WTC11 (cell line): Measurements from ENCODE around the gene CLEC16A. TPM values are rescaled to one million over a fixed set of nuclear protein-coding genes. Genes with fewer than 3 reads are reported as not detected.

Experiments
- ATAC-seq: fragments of 200-7000 bp; cut with Tn5 transposase; 2 replicates; pipeline ENCODE4 v1.10.0; 2021; ENCODE audit warnings: mild to moderate bottlenecking, moderate library complexity
- CTCF ChIA-PET: fragments of 300-600 bp; sonication (Branson Sonifier 250); formaldehyde crosslinking; loops from one replicate; lab custom pipeline; 2021; ENCODE audit warnings: antibody characterized with exemption; lab: Charles Lee
- POLR2A ChIA-PET: fragments of 350-600 bp; sonication (Branson Sonifier 250); formaldehyde crosslinking; loops from one replicate; lab custom pipeline; 2021; ENCODE audit warnings: antibody characterized with exemption; lab: Charles Lee
- DNase-seq: peaks from one replicate; pipeline ENCODE4 v3.0.0; 2021; ENCODE audit warnings: low spot score
- H3K27ac Mint-ChIP-seq: 2 replicates; pipeline ENCODE4 v1.8.0; 2021; ENCODE audit warnings: mixed read lengths
- H3K27me3 Mint-ChIP-seq: 2 replicates; pipeline ENCODE4 v1.8.0; 2021; ENCODE audit warnings: low read depth, mild to moderate bottlenecking, moderate library complexity, mixed read lengths
- H3K36me3 Mint-ChIP-seq: 2 replicates; pipeline ENCODE4 v1.8.0; 2021; ENCODE audit warnings: mixed read lengths
- H3K4me1 Mint-ChIP-seq: 2 replicates; pipeline ENCODE4 v1.8.0; 2022; ENCODE audit warnings: mixed read lengths
- H3K4me3 Mint-ChIP-seq: 2 replicates; pipeline ENCODE4 v1.8.0; 2021; ENCODE audit warnings: mild to moderate bottlenecking, moderate library complexity, mixed read lengths
- H3K9me3 Mint-ChIP-seq: 2 replicates; pipeline ENCODE4 v1.8.0; 2021; ENCODE audit warnings: mixed read lengths
- ARID4B ChIP-seq: sonication (generic); formaldehyde crosslinking; IDR thresholded peaks from 2 replicates; pipeline ENCODE4 v1.8.0; 2023; ENCODE audit warnings: missing genetic modification reagents, mild to moderate bottlenecking, borderline replicate concordance
- ATF3 ChIP-seq: sonication (generic); formaldehyde crosslinking; conservative IDR thresholded peaks from 2 replicates; pipeline ENCODE4 v1.8.1; 2022; ENCODE audit warnings: mild to moderate bottlenecking, missing genetic modification reagents
- CBFB ChIP-seq: sonication (generic); formaldehyde crosslinking; IDR thresholded peaks from 2 replicates; pipeline ENCODE4 v1.8.1; 2022; ENCODE audit warnings: mild to moderate bottlenecking, low read depth, missing genetic modification reagents
- E2F1 ChIP-seq: sonication (generic); formaldehyde crosslinking; IDR thresholded peaks from 2 replicates; pipeline ENCODE4 v1.8.0; 2022; ENCODE audit warnings: mild to moderate bottlenecking, missing genetic modification reagents
- ESRRA ChIP-seq: sonication (generic); formaldehyde crosslinking; IDR thresholded peaks from 2 replicates; pipeline ENCODE4 v1.8.1; 2022; ENCODE audit warnings: mild to moderate bottlenecking, missing genetic modification reagents, borderline replicate concordance
- FOXK1 ChIP-seq: sonication (generic); formaldehyde crosslinking; IDR thresholded peaks from 2 replicates; pipeline ENCODE4 v1.8.0; 2022; ENCODE audit warnings: mild to moderate bottlenecking, moderate library complexity, missing genetic modification reagents
- KAT7 ChIP-seq: sonication (generic); formaldehyde crosslinking; IDR thresholded peaks from 2 replicates; pipeline ENCODE4 v1.8.1; 2023; ENCODE audit warnings: missing genetic modification reagents, mild to moderate bottlenecking, borderline replicate concordance
- MAX ChIP-seq: sonication (generic); formaldehyde crosslinking; IDR thresholded peaks from 2 replicates; pipeline ENCODE4 v1.8.0; 2022; ENCODE audit warnings: mild to moderate bottlenecking, missing genetic modification reagents
- MYBL2 ChIP-seq: sonication (generic); formaldehyde crosslinking; IDR thresholded peaks from 2 replicates; pipeline ENCODE4 v1.8.1; 2023; ENCODE audit warnings: mild to moderate bottlenecking, moderate library complexity, missing genetic modification reagents
- NFATC4 ChIP-seq: fragments of 250-450 bp; sonication (Bioruptor Pico); IDR thresholded peaks from 2 replicates; pipeline ENCODE4 v1.9.0; 2021; ENCODE audit warnings: mild to moderate bottlenecking
- NR1H2 ChIP-seq: sonication (generic); formaldehyde crosslinking; IDR thresholded peaks from 2 replicates; pipeline ENCODE4 v1.9.0; 2021; ENCODE audit warnings: mild to moderate bottlenecking, moderate library complexity, missing genetic modification reagents
- OVOL2 ChIP-seq: fragments of 250-450 bp; sonication (Bioruptor Pico); IDR thresholded peaks from 2 replicates; pipeline ENCODE4 v1.9.0; 2021; ENCODE audit warnings: mild to moderate bottlenecking, borderline replicate concordance
- PRRX2 ChIP-seq: fragments of 250-450 bp; sonication (Bioruptor Pico); IDR thresholded peaks from 2 replicates; pipeline ENCODE4 v1.8.0; 2021; ENCODE audit warnings: mild to moderate bottlenecking
- SOX15 ChIP-seq: fragments of 250-450 bp; sonication (Bioruptor Pico); IDR thresholded peaks from 2 replicates; pipeline ENCODE4 v1.9.0; 2021; ENCODE audit warnings: mild to moderate bottlenecking
- TCF7 ChIP-seq: sonication (generic); formaldehyde crosslinking; IDR thresholded peaks from 2 replicates; pipeline ENCODE4 v1.8.0; 2022; ENCODE audit warnings: mild to moderate bottlenecking, low read depth, missing genetic modification reagents, moderate library complexity
- TEAD4 ChIP-seq: sonication (generic); formaldehyde crosslinking; IDR thresholded peaks from 2 replicates; pipeline ENCODE4 v1.8.0; 2022; ENCODE audit warnings: mild to moderate bottlenecking, missing genetic modification reagents
- ZNF263 ChIP-seq: sonication (generic); formaldehyde crosslinking; IDR thresholded peaks from 2 replicates; pipeline ENCODE4 v1.8.1; 2022; ENCODE audit warnings: low read depth, mild to moderate bottlenecking, moderate library complexity, missing genetic modification reagents
- ZNF281 ChIP-seq: sonication (generic); formaldehyde crosslinking; IDR thresholded peaks from 2 replicates; pipeline ENCODE4 v1.8.0; 2023; ENCODE audit warnings: mild to moderate bottlenecking, missing genetic modification reagents
- ZNF532 ChIP-seq: fragments of 250-450 bp; sonication (Bioruptor Pico); IDR thresholded peaks from 2 replicates; pipeline ENCODE4 v1.9.0; 2021; ENCODE audit warnings: mild to moderate bottlenecking, borderline replicate concordance
- ZNF671 ChIP-seq: fragments of 250-450 bp; sonication (Bioruptor Pico); IDR thresholded peaks from 2 replicates; pipeline ENCODE4 v1.8.0; 2021; ENCODE audit warnings: mild to moderate bottlenecking
- total RNA-seq: library from RNA; stranded (reverse); gene quantifications from 3 replicates; pipeline ENCODE4 v1.2.3, GENCODE V29; 2021

CLEC16A gene
- total RNA-seq, 1 experiment from 2014 or later, result 14.4 TPM

GRCh38 chr16:11159282-11159681 is 214.9 kb downstream of the CLEC16A start:
- H3K4me1 Mint-ChIP-seq, result peaks cover 6% of the 10 kb centered on the region; the same call in 1 of the 2 replicates

More at GRCh38 chr16:11159282-11159681, 214.9 kb downstream of the CLEC16A start:
- ATAC-seq (no peak), DNase-seq (no peak)
- no peak overlapping the region for H3K27ac Mint-ChIP-seq
- no peak overlapping the region for H3K4me3 Mint-ChIP-seq
- H3K9me3 Mint-ChIP-seq, result no peaks in the 10 kb centered on the region
- CTCF ChIA-PET, result interaction anchor here (1.6 kb wide), 1 partner anchor 205 kb away, joined by 4 read pairs; no protein-coding TSS in a partner anchor
- no peaks in the 10 kb centered on the region for H3K36me3 Mint-ChIP-seq
- no peaks in the 10 kb centered on the region; the same call in 1 of the 2 replicates for H3K27me3 Mint-ChIP-seq
- POLR2A ChIA-PET, result no interaction called here
- TF ChIP-seq E2F1 (CRISPR knock-in tag) (no peak), NFATC4 (CRISPR knock-in tag) (no peak), ZNF671 (CRISPR knock-in tag) (no peak), ATF3 (no peak), PRRX2 (CRISPR knock-in tag) (no peak), ZNF263 (no peak), ZNF281 (CRISPR knock-in tag) (no peak), CBFB (CRISPR knock-in tag) (no peak), FOXK1 (no peak), ARID4B (CRISPR knock-in tag) (no peak), SOX15 (CRISPR knock-in tag) (no peak), ESRRA (CRISPR knock-in tag) (no peak), KAT7 (CRISPR knock-in tag) (no peak), ZNF532 (CRISPR knock-in tag) (no peak), TEAD4 (no peak), TCF7 (CRISPR knock-in tag) (no peak), OVOL2 (CRISPR knock-in tag) (no peak), MYBL2 (CRISPR knock-in tag) (no peak), MAX (CRISPR knock-in tag) (no peak), NR1H2 (CRISPR knock-in tag) (no peak)
